HCT116 (cell line): Measurements from ENCODE around the gene EMILIN2. TPM values are rescaled to one million over a fixed set of nuclear protein-coding genes. Genes with fewer than 3 reads are reported as not detected.

Experiments used
- ATAC-seq: fragments of 200-7000 bp; cut with Tn5 transposase; 2 replicates; pipeline ENCODE4 v1.9.1; 2020; ENCODE audit warnings: mild to moderate bottlenecking, moderate library complexity
- BruUV-seq: library from RNA; stranded (reverse); fragments of 400-500 nt; replicated peaks from 2 replicates; lab custom pipeline; 2021; lab: Mats Ljungman, UMichigan
- CTCF ChIA-PET: fragments of 300-600 bp; sonication (Branson Sonifier 250); formaldehyde crosslinking; loops from one replicate; lab custom pipeline; 2021; ENCODE audit warnings: antibody characterized with exemption; lab: Charles Lee
- POLR2A ChIA-PET: fragments of 300-600, 350-600 bp; sonication (Branson Sonifier 250); formaldehyde crosslinking; loops from one replicate; lab custom pipeline; 2021; ENCODE audit warnings: antibody characterized with exemption; lab: Charles Lee
- RAD21 ChIA-PET, 2 experiments: fragments of 300-600 bp; sonication (Branson Sonifier 250); formaldehyde crosslinking; loops; one replicate each; lab custom pipeline; 2023; ENCODE audit warnings: low total read pairs in 2 of 2; ENCODE audit not compliant: uncharacterized antibody in 2 of 2, unreplicated experiment in 2 of 2, low non-redundant PET in 1 of 2; lab: Charles Lee
- DNase-seq: peaks from one replicate; pipeline ENCODE4 v3.0.0-alpha.2; 2010; ENCODE audit warnings: low read depth, low spot score
- H2AFZ ChIP-seq: fragments of 200-600 bp; shearing (Covaris generic), sonication (generic); 2 replicates; pipeline ENCODE4 v1.6.1; 2017; ENCODE audit warnings: low read depth, mixed run types, mixed read lengths, antibody characterized with exemption, low read length; ENCODE audit not compliant: poor library complexity, severe bottlenecking
- H3K27ac ChIP-seq: 2 replicates; pipeline ENCODE4 v1.5.1; 2012; ENCODE audit warnings: low read depth, low read length
- H3K27me3 ChIP-seq: fragments of 200-600 bp; sonication (generic); 2 replicates; pipeline ENCODE4 v1.6.1; 2016; ENCODE audit warnings: mixed run types, low read length, mixed read lengths; ENCODE audit not compliant: insufficient read depth
- H3K36me3 ChIP-seq, 2 experiments: fragments of 200-500 bp in 1 of 2; fragments of 200-600 bp in 1 of 2; sonication (Bioruptor generic) in 1 of 2; sonication (generic) in 1 of 2; 2 replicates each; pipeline versions ENCODE4 v1.5.1 to v1.6.1; 2014 to 2016; ENCODE audit warnings: low read length in 2 of 2, inconsistent platforms in 1 of 2, mixed read lengths in 1 of 2, mixed run types in 1 of 2; ENCODE audit not compliant: insufficient read depth in 2 of 2, control insufficient read depth in 1 of 2
- H3K4me1 ChIP-seq, 2 experiments: fragments of 200-600 bp in 1 of 2; sonication (generic) in 1 of 2; 2 replicates each; pipeline versions ENCODE4 v1.5.1 to v1.6.1; 2012 to 2017; ENCODE audit warnings: low read length in 2 of 2, inconsistent platforms in 1 of 2, mild to moderate bottlenecking in 1 of 2, mixed read lengths in 1 of 2, mixed run types in 1 of 2, moderate library complexity in 1 of 2; ENCODE audit not compliant: insufficient read depth in 2 of 2, control insufficient read depth in 1 of 2
- H3K4me2 ChIP-seq: fragments of 200-600 bp; sonication (generic); 2 replicates; pipeline ENCODE4 v1.6.1; 2017; ENCODE audit warnings: mixed run types, low read length, mixed read lengths
- H3K4me3 ChIP-seq, 2 experiments: fragments of 200-600 bp in 1 of 2; sonication (generic) in 1 of 2; replicated peaks in 1 of 2; 2 replicates each; pipeline ENCODE4 v1.5.1; 2011 to 2016; ENCODE audit warnings: low read length in 2 of 2, control low read depth in 1 of 2, low read depth in 1 of 2, mild to moderate bottlenecking in 1 of 2, mixed read lengths in 1 of 2, mixed run types in 1 of 2
- H3K79me2 ChIP-seq: fragments of 200-600 bp; sonication (generic); 2 replicates; pipeline ENCODE4 v1.6.1; 2017; ENCODE audit warnings: mild to moderate bottlenecking, mixed run types, low read length, moderate library complexity, mixed read lengths; ENCODE audit not compliant: insufficient read depth
- H3K9ac ChIP-seq: fragments of 200-600 bp; sonication (generic); 2 replicates; pipeline ENCODE4 v1.6.1; 2016; ENCODE audit warnings: low read length, mixed read lengths
- H3K9me2 ChIP-seq: fragments of 200-600 bp; sonication (generic), shearing (Covaris generic); 2 replicates; pipeline ENCODE4 v1.6.1; 2017; ENCODE audit warnings: mixed run types, mild to moderate bottlenecking, moderate library complexity; ENCODE audit not compliant: insufficient read depth
- H3K9me3 ChIP-seq, 2 experiments: fragments of 200-500 bp in 1 of 2; fragments of 200-600 bp in 1 of 2; sonication (Bioruptor generic) in 1 of 2; sonication (generic) in 1 of 2; 2 replicates each; pipeline ENCODE4 v1.6.1; 2014 to 2017; ENCODE audit warnings: low read length in 2 of 2, mixed read lengths in 2 of 2, inconsistent platforms in 1 of 2, low read depth in 1 of 2, mild to moderate bottlenecking in 1 of 2, mixed run types in 1 of 2, moderate library complexity in 1 of 2; ENCODE audit not compliant: control insufficient read depth in 1 of 2, insufficient read depth in 1 of 2
- H4K20me1 ChIP-seq: fragments of 200-600 bp; sonication (generic), shearing (Covaris generic); 2 replicates; pipeline ENCODE4 v1.6.1; 2017; ENCODE audit warnings: mixed run types, mild to moderate bottlenecking, moderate library complexity; ENCODE audit not compliant: insufficient read depth
- CEBPB ChIP-seq: IDR thresholded peaks from 2 replicates; pipeline ENCODE4 v1.6.1; 2012; ENCODE audit warnings: low read depth
- CTCF ChIP-seq, 3 experiments: fragments of 200-600 bp in 1 of 3; sonication (generic) in 1 of 3; IDR thresholded peaks in 2 of 3; conservative IDR thresholded peaks in 1 of 3; 2 replicates each; pipeline ENCODE4 v1.5.1; 2012 to 2017; ENCODE audit warnings: low read depth in 2 of 3, low read length in 2 of 3, antibody characterized with exemption in 1 of 3, borderline replicate concordance in 1 of 3, control low read depth in 1 of 3, mild to moderate bottlenecking in 1 of 3, mixed read lengths in 1 of 3, mixed run types in 1 of 3, moderate library complexity in 1 of 3; ENCODE audit not compliant: insufficient read depth in 1 of 3
- EZH2 ChIP-seq: fragments of 200-600 bp; sonication (generic); IDR thresholded peaks from 2 replicates; pipeline ENCODE4 v1.6.1; 2017; ENCODE audit warnings: antibody characterized with exemption, mixed run types
- EZH2phosphoT487 ChIP-seq: fragments of 200-600 bp; IDR thresholded peaks from 2 replicates; pipeline ENCODE4 v1.6.1; 2018; ENCODE audit warnings: antibody characterized with exemption, borderline replicate concordance
- JUND ChIP-seq: IDR thresholded peaks from 2 replicates; pipeline ENCODE4 v1.6.1; 2012
- MAX ChIP-seq: IDR thresholded peaks from 2 replicates; pipeline ENCODE4 v1.6.1; 2012
- POLR2AphosphoS5 ChIP-seq: IDR thresholded peaks from 2 replicates; pipeline ENCODE4 v1.6.1; 2011; ENCODE audit warnings: mild to moderate bottlenecking, low read depth, low read length, moderate library complexity
- RAD21 ChIP-seq: IDR thresholded peaks from 2 replicates; pipeline ENCODE4 v1.6.1; 2012; ENCODE audit warnings: low read depth, mild to moderate bottlenecking
- REST ChIP-seq: IDR thresholded peaks from 2 replicates; pipeline ENCODE4 v1.6.1; 2012; ENCODE audit warnings: low read depth
- SIN3A ChIP-seq: IDR thresholded peaks from 2 replicates; pipeline ENCODE4 v1.6.1; 2012; ENCODE audit warnings: low read depth
- TCF7L2 ChIP-seq: IDR thresholded peaks from 2 replicates; pipeline ENCODE4 v1.7.0; 2011; ENCODE audit warnings: borderline replicate concordance, inconsistent platforms; ENCODE audit not compliant: insufficient read depth, insufficient read length; ENCODE audit errors: extremely low read depth
- ZNF274 ChIP-seq: fragments of 200-500 bp; sonication (Bioruptor generic); IDR thresholded peaks from 2 replicates; pipeline ENCODE4 v1.6.1; 2014; ENCODE audit warnings: mild to moderate bottlenecking, low read depth, low read length, inconsistent platforms
- intact Hi-C: fragments of 100-400 bp; cut with micrococcal nuclease; formaldehyde crosslinking; loops from 2 replicates; pipeline ENCODE4 v1.10.0; 2022
- total RNA-seq: library from RNA; stranded (reverse); gene quantifications from one replicate; pipeline ENCODE4 v1.2.1, GENCODE V29; 2021; ENCODE audit not compliant: unreplicated experiment

Gene EMILIN2
- total RNA-seq, 1 experiment from 2014 or later, result 23.4 TPM

DNA sequence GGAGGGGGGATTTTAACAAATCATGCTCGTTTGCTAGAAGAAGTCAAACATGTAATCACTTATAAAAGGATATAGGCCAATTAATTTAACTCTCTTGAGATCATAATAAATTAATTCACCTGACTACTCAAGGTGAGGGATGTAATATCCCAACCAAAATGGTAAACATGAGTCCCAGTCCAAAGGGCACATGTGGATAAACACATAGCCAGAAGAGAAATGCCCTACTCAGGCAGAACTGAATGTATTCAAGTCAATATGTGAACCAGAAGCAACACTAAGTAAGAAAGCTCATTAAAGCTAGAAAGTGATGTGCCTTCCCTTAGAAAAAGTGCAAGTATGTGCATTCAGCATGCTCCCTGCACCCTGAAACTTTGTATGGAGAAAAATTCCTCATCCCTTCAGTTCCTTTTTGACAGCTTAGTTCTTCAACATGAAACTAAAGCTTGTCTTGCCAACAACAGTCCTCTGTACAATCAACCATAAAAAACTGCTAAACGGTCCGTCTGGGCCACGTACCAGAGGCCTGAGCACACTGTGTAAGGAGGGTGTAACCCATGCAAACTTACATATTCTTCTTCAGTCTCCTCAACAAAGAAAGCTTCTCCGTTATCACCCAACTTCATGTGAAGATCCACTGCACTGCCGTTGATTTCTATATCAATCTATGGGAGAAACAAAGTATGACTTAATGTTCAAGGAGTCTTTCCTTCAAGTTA lies 107.3 kb downstream of the EMILIN2 start:
- Histone ChIP-seq H3K9ac (no peak overlapping the region), H3K9me3 (no peaks in the 10 kb centered on the region), H3K9me2 (no peaks in the 10 kb centered on the region), H4K20me1 (no peaks in the 10 kb centered on the region), H3K36me3 (peaks cover 0 to 6% of the 10 kb centered on the region in 2 experiments; a peak in 1 of 4 replicates), H3K4me1 (no peaks in the 10 kb centered on the region), H3K4me3 (no peak overlapping the region), H3K27me3 (no peaks in the 10 kb centered on the region), H3K27ac (no peak overlapping the region), H2AFZ (no peak overlapping the region), H3K4me2 (no peak overlapping the region), H3K79me2 (no peaks in the 10 kb centered on the region)
- no TSS peak for BruUV-seq
- ATAC-seq (no peak), DNase-seq (no peak)
- POLR2A ChIA-PET, result interaction anchor here (1.1 kb wide), 1 partner anchor 19 kb away, joined by 3 read pairs; no protein-coding TSS in a partner anchor
- RAD21 ChIA-PET, result no interaction called here
- TF ChIP-seq ZNF274 (no peak), SIN3A (no peak), CEBPB (no peak), REST (no peak), RAD21 (no peak), POLR2AphosphoS5 (no peak), CTCF (IDR thresholded peaks at IDR 0.05 in 2 of 3, conservative IDR thresholded peaks at IDR 0.05 in 1 of 3; ENCODE audit: borderline replicate concordance in 1 of 3, insufficient read depth in 1 of 3, low read depth in 2 of 3, low read length in 2 of 3) (no peak), MAX (no peak), JUND (no peak), TCF7L2 (no peak), EZH2phosphoT487 (no peak), EZH2 (no peak)
- intact Hi-C loops, result no loop called here
- CTCF ChIA-PET, result no interaction called here
